K562 (cell line): ENCODE data around the gene ACKR2. TPM values are rescaled to one million over a fixed set of nuclear protein-coding genes. Genes with fewer than 3 reads are reported as not detected.

ENCODE experiments used
- ARID2 ChIP-seq: fragments of 450-650 bp; IDR thresholded peaks from 2 replicates; pipeline ENCODE4 v1.6.1; 2017; ENCODE audit warnings: antibody characterized with exemption, mild to moderate bottlenecking
- ATF1 ChIP-seq, 2 experiments: fragments of 450-650 bp in 1 of 2; IDR thresholded peaks; 2 replicates each; pipeline ENCODE4 v1.6.1; 2016; ENCODE audit warnings: missing compliant biosample characterization in 1 of 2, missing genetic modification characterization in 1 of 2
- IRF9 ChIP-seq: fragments of 450-650 bp; IDR thresholded peaks from 2 replicates; pipeline ENCODE4 v1.6.1; 2016; ENCODE audit warnings: missing biosample characterization, missing genetic modification characterization
- MTA2 ChIP-seq: fragments of 450-650 bp; IDR thresholded peaks from 2 replicates; pipeline ENCODE4 v1.6.1; 2016; ENCODE audit warnings: low read depth
- MYBL2 ChIP-seq, 2 experiments: fragments of 450-650 bp in 1 of 2; sonication (generic) in 1 of 2; formaldehyde crosslinking in 1 of 2; IDR thresholded peaks; 2 replicates each; pipeline versions ENCODE4 v1.6.1 to v1.8.1; 2017 to 2022; ENCODE audit warnings: borderline replicate concordance in 1 of 2, inconsistent platforms in 1 of 2, low read depth in 1 of 2, mild to moderate bottlenecking in 1 of 2, missing genetic modification reagents in 1 of 2, moderate library complexity in 1 of 2
- MYC ChIP-seq, 2 experiments: fragments of 250-450 bp in 1 of 2; sonication (Bioruptor Pico) in 1 of 2; IDR thresholded peaks; 2 replicates each; pipeline versions ENCODE4 v1.5.1 to v1.6.1; 2012 to 2021; ENCODE audit warnings: low read depth in 2 of 2, borderline replicate concordance in 1 of 2, improper control_type of control experiment in 1 of 2, low read length in 1 of 2, mild to moderate bottlenecking in 1 of 2, moderate library complexity in 1 of 2
- NFYB ChIP-seq: IDR thresholded peaks from 2 replicates; pipeline ENCODE4 v1.6.1; 2011; ENCODE audit warnings: mild to moderate bottlenecking, moderate library complexity; ENCODE audit not compliant: insufficient read length; ENCODE audit errors: extremely low read depth
- NR2C1 ChIP-seq, 2 experiments: fragments of 450-650 bp; IDR thresholded peaks; 2 replicates each; pipeline ENCODE4 v1.6.1; 2017; ENCODE audit warnings: mild to moderate bottlenecking in 2 of 2, antibody characterized with exemption in 1 of 2, inconsistent platforms in 1 of 2, missing compliant biosample characterization in 1 of 2, missing genetic modification characterization in 1 of 2
- PHB ChIP-seq: fragments of 250-450 bp; sonication (Bioruptor Pico); IDR thresholded peaks from 2 replicates; pipeline ENCODE4 v1.5.0; 2021
- PREB ChIP-seq: sonication (generic); formaldehyde crosslinking; IDR thresholded peaks from 2 replicates; pipeline ENCODE4 v1.8.1; 2023; ENCODE audit warnings: mild to moderate bottlenecking, missing genetic modification reagents
- RAD21 ChIP-seq, 2 experiments: fragments of 250-450 bp in 1 of 2; fragments of 450-650 bp in 1 of 2; sonication (Bioruptor Pico) in 1 of 2; formaldehyde crosslinking in 1 of 2; IDR thresholded peaks in 1 of 2; conservative IDR thresholded peaks in 1 of 2; 2 replicates each; pipeline versions ENCODE4 v1.4.0 to v1.8.0; 2020 to 2022; ENCODE audit warnings: mild to moderate bottlenecking in 2 of 2, moderate library complexity in 1 of 2
- SMAD3 ChIP-seq: fragments of 450-650 bp; formaldehyde crosslinking; conservative IDR thresholded peaks from 2 replicates; pipeline ENCODE4 v1.4.0; 2020; ENCODE audit warnings: mild to moderate bottlenecking
- ZNF140 ChIP-seq: fragments of 250-450 bp; sonication (Bioruptor Pico); IDR thresholded peaks from 2 replicates; pipeline ENCODE4 v1.8.0; 2021; ENCODE audit warnings: moderate library complexity, mild to moderate bottlenecking, inconsistent platforms
- polyA plus RNA-seq, 8 experiments: library from polyadenylated mRNA; depleted of rRNA in 4 of 8; stranded (reverse) in 5 of 8; unstranded in 3 of 8; fragments of >200 nt; fragmentation: Nextera tagmentation in 2 of 8; fragmentation: Illumina TruSeq in 1 of 8; extraction: Ambion mirVana in 2 of 8; extraction: Trizol in 1 of 8; gene quantifications; 2 replicates each; pipeline versions ENCODE4 v1.2.1 to v1.2.3, GENCODE V29; 2011 to 2014; ENCODE audit warnings: inconsistent platforms in 1 of 8, missing spikeins in 1 of 8
- total RNA-seq, 7 experiments: library from RNA; depleted of rRNA in 6 of 7; stranded (reverse); fragments of >200 nt in 6 of 7; fragmentation: Illumina TruSeq in 2 of 7; extraction: Trizol in 2 of 7; gene quantifications; 2 replicates each; pipeline versions ENCODE4 v1.2.1 to v1.2.3, GENCODE V29; 2011 to 2021; ENCODE audit warnings: low replicate concordance in 1 of 7
- TF ChIP-seq, protein P1 (sequence below), 2 experiments: fragments of 450-650 bp; IDR thresholded peaks; 2 replicates each; pipeline ENCODE4 v1.6.1; 2016
- TF ChIP-seq, protein P2 (sequence below): IDR thresholded peaks from 2 replicates; pipeline ENCODE4 v1.6.1; 2014; ENCODE audit warnings: antibody characterized with exemption
- TF ChIP-seq, protein P3 (sequence below): fragments of 250-450 bp; sonication (Bioruptor Pico); IDR thresholded peaks from 2 replicates; pipeline ENCODE4 v1.8.0; 2022; ENCODE audit warnings: moderate library complexity, mild to moderate bottlenecking, inconsistent platforms

The ACKR2 gene
- total and polyA plus RNA-seq, 9 of the 15 experiments (the other 6 are each of a cell fraction or from before 2014, with no cell fraction given), result 0.03 to 0.69 (median 0.25) TPM; not detected in 1

DNA sequence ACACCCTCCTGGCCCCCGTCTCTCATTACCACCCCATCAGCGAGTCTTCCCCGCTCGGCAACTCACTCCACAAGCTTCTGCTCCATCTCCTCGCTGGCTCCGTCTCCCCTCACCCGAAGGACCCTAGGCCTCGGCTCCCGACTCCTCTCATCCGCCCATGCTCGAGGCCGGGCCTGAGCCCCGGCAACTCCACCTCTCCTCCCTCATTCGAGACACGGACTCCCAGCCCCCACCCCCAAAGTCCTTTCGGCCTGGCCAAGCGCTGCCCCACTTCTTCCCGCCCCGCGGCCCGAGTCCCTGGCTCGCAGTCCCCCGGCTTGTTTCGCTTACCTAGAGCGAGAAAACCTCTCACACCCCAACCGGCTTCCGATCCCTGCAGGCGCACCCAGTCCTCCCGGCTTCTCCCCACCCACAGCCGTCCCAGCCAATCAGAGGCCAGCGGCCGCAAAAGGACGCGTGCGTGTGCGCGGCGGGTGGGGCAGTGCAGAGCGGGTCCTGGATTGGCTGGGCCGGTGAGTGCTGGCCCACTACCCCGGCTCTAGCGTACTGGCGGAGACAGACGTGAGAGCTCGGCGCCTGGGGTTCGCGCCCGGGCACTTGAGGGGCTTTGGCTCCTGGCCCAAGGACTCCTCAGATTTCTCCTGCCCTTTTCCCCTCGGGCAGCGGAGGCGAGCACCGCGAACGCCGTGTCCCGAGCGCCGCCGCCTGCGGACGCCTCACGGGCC lies 5.0 kb upstream of the ACKR2 start, which contains the start of gene HIGD1A (continued):
- TF ChIP-seq, protein P1, sequence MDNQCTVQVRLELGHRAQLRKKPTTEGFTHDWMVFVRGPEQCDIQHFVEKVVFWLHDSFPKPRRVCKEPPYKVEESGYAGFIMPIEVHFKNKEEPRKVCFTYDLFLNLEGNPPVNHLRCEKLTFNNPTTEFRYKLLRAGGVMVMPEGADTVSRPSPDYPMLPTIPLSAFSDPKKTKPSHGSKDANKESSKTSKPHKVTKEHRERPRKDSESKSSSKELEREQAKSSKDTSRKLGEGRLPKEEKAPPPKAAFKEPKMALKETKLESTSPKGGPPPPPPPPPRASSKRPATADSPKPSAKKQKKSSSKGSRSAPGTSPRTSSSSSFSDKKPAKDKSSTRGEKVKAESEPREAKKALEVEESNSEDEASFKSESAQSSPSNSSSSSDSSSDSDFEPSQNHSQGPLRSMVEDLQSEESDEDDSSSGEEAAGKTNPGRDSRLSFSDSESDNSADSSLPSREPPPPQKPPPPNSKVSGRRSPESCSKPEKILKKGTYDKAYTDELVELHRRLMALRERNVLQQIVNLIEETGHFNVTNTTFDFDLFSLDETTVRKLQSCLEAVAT (IDR thresholded peaks at IDR 0.05), result peak; percentile 72 to 87; a peak in 3 of 4 replicates
- 0 out of 2 replicates have a peak, but pooled peaks have one; percentile 69 for TF ChIP-seq SMAD3
- peak; percentile 60; the same call in 1 of the 2 replicates for TF ChIP-seq ARID2
- no peak for TF ChIP-seq MTA2
- TF ChIP-seq, protein P2, sequence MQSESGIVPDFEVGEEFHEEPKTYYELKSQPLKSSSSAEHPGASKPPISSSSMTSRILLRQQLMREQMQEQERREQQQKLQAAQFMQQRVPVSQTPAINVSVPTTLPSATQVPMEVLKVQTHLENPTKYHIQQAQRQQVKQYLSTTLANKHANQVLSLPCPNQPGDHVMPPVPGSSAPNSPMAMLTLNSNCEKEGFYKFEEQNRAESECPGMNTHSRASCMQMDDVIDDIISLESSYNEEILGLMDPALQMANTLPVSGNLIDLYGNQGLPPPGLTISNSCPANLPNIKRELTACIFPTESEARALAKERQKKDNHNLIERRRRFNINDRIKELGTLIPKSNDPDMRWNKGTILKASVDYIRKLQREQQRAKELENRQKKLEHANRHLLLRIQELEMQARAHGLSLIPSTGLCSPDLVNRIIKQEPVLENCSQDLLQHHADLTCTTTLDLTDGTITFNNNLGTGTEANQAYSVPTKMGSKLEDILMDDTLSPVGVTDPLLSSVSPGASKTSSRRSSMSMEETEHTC, result no peak
- TF ChIP-seq MYC (IDR thresholded peaks at IDR 0.05; ENCODE audit: low read depth, low read length), result peak; percentile 70
- peak; percentile 80 for TF ChIP-seq MYC (CRISPR knock-in tag; IDR thresholded peaks at IDR 0.05; ENCODE audit: borderline replicate concordance, low read depth)
- TF ChIP-seq IRF9 (tag), result no peak
- TF ChIP-seq PHB (CRISPR knock-in tag), result peak; percentile 91; the same call in 1 of the 2 replicates
- TF ChIP-seq NFYB, result peak; percentile 94
- TF ChIP-seq ZNF140 (CRISPR knock-in tag), result no peak
- peak; percentile 48; the same call in 1 of the 2 replicates for TF ChIP-seq NR2C1 (IDR thresholded peaks at IDR 0.05)
- TF ChIP-seq NR2C1 (tag; IDR thresholded peaks at IDR 0.05), result no peak
- peak; percentile 99 for TF ChIP-seq PREB (CRISPR knock-in tag)
- TF ChIP-seq, protein P3, sequence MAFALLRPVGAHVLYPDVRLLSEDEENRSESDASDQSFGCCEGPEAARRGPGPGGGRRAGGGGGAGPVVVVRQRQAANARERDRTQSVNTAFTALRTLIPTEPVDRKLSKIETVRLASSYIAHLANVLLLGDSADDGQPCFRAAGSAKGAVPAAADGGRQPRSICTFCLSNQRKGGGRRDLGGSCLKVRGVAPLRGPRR, result 0 out of 2 replicates have a peak, but pooled peaks have one; percentile 75
- no peak for TF ChIP-seq MYBL2 (IDR thresholded peaks at IDR 0.05; ENCODE audit: low read depth)
- no peak for TF ChIP-seq MYBL2 (CRISPR knock-in tag; IDR thresholded peaks at IDR 0.05; ENCODE audit: borderline replicate concordance)
- TF ChIP-seq ATF1 (CRISPR knock-in tag; IDR thresholded peaks at IDR 0.05), result no peak
- TF ChIP-seq ATF1 (tag; IDR thresholded peaks at IDR 0.05), result peak; percentile 87
- TF ChIP-seq RAD21 (CRISPR knock-in tag; conservative IDR thresholded peaks at IDR 0.05 in 1 of 2, IDR thresholded peaks at IDR 0.05 in 1 of 2), result 0 out of 4 replicates have a peak, but pooled peaks of 1 of the 2 experiments have one; percentile 2
